ENCODE results near the gene ADAMTS1.
"Not testable (repeated sequence)": the region's sequence is repeated elsewhere in the genome, so short reads cannot be mapped to it uniquely, and the experiment has no call there.

ADAMTS1 gene

DNA sequence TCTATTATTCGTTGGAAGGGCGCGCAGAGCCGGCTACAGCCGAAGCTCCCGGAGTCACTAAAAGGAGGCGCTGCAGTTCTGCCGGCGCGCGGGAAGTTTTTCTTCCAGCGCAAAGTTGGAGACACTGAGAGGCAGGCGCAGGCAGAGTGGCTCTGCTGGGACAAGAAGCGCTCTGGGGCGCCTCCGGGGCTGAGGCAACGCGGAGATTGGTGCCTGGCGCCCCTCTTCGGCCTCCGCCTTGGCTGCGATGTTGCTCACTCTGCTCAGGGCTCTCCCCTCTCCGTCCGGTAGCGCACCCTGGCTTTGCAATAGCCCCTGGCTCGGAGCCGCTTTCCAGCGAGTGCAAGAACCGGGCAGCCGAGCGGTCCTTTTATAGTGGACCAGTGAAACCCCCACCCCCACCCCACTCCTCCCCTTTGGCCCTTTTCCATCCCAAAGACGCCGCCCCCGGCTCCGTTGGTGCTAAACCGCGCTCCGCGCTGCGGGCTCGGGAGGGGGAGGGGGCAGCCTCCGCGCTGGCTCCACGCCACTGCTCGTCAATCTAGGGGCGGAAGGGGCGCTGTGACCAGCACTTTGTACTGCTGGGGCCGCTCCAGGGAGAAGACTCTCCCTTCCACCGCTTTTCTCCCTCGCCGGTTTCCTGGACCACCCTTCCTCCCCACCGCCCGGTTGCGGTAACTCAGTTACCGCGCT lies at the start of gene ADAMTS1:
TSS of gene ADAMTS1 (minus strand) at position 344 of the 693 bp plus-strand sequence. CDS start 455 bp downstream, outside the sequence.
- peak; percentile 80 for DNase-seq (ENCODE audit: low spot score)

DNA sequence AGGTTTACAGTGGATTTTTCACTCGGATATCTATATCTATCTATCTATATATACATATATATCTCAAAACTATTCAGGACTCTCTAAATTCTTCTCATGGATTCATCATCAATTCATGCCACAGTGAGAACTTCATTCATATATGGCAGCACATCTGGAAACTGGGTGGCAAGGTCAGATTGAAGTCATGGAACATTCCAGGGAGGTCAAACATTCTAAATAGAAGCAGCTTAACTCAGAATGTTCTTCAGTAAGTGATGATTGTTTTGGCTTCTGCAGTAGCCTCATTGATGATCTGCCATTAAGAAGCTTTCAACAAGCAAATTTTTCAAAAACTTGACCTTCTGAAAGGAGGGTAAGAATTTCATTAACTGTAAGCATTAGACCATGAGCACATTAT lies 46.9 kb upstream of the ADAMTS1 start:
- no peak for DNase-seq (ENCODE audit: low spot score)

DNA sequence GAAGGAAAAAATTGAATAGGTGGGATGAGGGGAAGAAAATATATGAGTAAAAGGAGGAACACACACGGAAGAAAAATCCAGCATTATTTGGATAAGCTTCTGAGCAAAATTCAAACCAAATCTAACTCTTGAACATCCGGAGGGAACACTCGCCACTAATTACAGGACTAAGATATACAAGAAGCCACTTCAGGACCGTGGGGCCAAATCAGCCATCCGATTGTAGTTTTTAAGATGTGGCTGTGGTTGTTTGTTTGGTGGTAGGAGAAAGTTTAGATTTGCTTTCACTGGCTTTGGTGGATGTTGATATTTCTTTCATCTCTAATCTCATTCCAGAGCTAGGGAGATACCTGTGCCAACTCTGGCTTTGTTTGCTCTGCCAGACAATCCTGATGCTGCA lies 43.7 kb upstream of the ADAMTS1 start:
- DNase-seq (ENCODE audit: low spot score), result no peak

DNA sequence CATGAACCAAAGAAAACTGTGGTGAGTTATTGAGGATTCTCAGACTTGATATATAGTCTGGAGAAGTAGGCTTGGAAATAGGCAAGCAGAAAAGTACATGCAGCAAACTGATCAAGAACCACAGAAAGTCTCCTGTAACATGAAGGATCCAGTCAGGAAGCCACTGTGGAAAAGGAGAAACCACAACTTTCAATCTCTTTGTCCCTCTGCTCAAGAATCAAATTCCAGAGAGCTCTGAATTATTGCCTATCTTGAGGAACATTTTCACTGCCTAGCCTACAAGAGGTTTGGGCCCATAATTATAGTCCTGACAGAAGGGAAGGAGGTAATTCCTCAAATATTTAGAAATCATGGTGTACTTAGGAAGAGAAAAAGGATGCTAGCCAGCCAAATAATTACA lies 43.0 kb upstream of the ADAMTS1 start:
- no peak for DNase-seq (ENCODE audit: low spot score)

DNA sequence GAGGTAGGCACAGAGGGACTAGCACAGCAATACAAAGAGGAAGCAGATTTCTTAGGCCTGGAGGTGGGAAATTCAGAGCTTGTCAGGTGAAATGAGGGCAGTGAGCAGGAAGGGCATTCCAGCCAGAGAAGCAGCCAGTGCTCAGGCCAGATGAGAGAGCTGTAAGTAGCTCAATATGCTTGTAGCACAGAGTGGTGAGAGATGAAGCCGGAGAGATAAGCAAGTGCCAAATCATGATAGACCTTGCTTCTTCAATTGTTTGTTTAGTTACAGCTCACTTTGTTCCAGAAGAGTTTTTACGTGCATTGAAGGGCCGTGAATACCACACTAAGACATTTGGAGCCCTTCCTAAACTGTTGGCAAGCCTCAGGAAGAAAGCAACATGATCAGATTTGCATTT lies 42.0 kb upstream of the ADAMTS1 start:
- DNase-seq (ENCODE audit: low spot score), result no peak

DNA sequence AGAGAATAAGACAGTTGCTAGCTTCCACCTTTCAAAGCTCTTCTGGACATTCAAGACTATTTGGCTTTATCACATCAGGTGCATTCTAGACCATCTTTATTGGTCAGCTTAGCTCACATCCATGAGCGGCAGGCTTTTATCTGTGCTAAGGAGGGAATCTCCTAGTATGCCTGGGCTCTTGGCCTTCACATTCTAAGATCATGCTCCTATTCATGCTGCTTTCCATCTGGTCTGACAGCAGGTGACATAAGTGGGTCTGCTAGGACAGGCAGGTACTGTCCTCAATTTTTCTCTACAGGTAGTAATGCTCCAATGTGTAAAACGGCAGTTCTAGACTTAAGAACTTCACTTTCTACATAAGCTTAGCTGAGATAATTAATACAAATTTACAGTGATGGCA lies 39.2 kb upstream of the ADAMTS1 start:
- no peak for DNase-seq (ENCODE audit: low spot score)

DNA sequence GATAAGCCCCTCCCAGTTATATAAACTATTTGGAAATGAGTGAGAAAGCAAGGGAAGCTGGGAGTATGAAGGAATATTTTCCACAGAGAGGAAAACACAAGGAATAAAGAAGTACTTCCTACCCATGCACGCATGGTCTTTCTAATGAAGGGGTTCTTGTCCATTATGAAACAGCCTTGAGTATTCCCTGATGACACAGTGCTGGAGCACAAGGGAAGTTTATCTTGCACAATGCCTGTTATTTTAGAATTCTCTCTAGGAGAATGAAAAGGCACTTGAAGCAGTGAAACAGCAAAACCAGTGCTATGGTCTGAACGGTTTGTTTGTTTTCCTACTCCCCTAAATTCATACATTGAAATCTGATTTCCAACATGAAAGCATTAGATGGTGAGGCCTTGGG lies 38.6 kb upstream of the ADAMTS1 start:
- DNase-seq (ENCODE audit: low spot score), result no peak

DNA sequence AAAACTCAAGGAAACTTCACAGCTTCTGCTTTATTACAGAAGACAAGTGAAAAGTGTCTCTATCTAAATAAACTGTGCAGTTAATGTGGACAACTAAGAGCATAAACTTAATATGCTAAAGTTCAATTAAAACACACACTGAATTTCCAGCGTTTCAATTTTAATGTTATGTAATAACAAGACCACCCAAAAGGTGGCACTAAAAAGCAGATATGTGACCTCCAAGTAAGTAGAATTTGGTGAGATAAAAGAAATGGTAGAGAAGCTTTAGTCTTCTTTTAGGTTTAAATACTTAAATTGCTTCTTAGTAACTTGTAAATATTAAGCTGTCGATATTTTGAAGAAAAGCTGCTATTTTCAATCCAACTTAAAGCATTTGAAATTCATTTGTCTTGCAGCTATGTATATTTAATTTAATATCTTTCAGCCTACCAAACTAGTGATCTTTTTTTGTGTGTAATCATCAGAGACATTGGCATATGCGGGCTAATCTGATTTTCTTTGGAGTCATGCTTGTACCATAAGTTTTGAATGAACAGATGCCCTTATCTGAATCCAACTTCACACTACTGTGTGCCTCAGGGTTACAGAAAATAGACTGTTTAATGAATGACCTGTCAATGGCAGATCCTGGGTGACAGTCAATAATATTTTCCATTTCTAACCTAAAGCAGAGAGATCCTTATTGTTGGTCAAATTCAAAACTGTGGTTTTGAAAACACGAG lies 36.5 kb upstream of the ADAMTS1 start:
- DNase-seq (ENCODE audit: low spot score), result peak; percentile 22

DNA sequence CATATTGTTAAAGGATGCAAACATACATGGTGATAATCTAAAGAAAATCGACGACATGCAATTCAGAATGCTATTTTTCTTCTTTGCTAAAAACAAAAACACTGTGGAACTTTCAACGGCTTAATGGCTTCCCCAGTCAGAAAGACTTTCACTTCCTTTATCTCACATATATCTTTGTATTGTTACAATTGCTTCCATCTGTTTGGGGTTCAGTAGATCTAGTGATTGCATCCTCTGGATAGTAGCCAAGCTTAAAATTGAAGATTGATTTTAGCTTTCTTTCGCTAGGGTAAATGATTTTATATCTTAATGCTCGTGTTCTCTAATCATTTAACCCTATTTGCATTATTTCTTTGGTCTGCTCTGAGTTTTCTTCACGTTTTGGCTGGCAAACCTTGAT lies 31.8 kb upstream of the ADAMTS1 start:
- no peak for DNase-seq (ENCODE audit: low spot score)

DNA sequence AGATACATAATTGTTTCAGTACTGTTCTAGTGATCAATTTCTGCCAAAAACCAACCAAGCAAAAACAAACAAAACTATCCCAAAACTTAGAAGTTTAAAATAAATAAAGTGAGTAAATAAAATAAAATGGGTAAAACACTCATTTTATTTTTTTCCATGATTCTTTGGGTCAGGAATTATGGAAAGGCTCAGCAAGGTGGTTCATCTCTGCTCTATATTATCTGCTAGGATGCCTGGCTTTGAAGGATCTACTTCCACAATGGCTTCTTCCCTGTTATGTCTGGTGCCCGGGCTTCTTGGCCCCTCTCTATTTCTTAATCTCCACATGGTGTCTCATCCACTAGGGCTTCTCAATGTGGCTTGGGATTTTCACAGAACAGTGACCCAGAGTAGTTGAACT lies 29.1 kb upstream of the ADAMTS1 start:
- no peak for DNase-seq (ENCODE audit: low spot score)

DNA sequence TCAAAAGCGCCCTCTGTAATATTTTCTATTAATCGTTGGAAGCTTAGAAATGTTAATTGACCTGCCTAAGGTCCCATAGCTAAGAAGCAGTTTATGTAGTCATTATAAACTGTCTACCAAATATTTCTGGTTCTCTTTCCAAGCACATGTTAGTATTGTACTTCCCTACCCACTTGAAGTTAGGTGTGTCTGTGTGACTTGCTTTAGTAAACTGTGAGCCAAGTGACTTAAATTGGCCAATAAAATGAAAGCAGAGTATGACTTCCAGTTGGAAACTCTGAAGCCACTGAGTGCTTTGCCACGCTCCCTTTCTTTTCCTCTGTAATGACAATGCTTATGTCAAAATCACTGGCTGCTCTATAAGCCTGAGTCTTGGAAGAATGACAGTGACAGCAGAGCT lies 20.6 kb upstream of the ADAMTS1 start:
- DNase-seq (ENCODE audit: low spot score), result no peak

DNA sequence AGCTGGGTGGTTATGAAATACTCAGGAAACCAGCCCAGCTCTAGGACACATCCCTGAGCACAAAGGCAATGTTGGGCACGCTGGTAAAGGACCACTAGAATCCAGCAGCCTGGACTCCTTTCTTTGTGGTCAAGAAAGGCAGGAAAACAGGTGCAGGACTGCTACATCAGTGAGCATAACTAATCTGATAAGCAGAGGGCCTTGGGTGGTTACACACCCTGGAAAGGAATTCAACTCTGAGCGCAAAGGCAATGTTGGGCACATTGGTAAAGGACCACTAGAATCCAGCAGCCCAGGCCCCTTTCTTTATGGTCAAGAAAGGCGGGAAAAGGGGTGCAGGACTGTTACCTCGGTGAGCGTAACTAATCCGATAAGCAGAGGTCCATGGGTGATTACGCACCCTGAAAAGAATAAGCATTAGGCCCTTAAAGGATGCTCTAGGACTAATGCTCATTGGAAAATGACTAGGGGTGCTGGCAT lies 11.7 kb upstream of the ADAMTS1 start:
- DNase-seq (ENCODE audit: low spot score), result not testable (repeated sequence)

DNA sequence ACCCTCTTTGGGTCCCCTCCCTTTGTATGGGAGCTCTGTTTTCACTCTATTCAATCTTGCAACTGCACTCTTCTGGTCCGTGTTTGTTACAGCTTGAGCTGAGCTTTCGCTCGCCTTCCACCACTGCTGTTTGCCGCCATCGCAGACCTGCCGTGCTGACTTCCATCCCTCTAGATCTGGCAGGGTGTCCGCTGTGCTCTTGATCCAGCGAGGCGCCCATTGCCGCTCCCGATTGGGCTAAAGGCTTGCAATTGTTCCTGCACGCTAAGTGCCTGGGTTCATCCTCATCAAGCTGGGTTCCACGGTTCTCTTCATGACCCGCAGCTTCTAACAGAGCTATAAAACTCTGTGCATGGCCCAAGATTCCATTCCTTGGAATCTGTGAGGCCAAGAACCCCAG lies 9.5 kb upstream of the ADAMTS1 start:
- not testable (repeated sequence) for DNase-seq (ENCODE audit: low spot score)

DNA sequence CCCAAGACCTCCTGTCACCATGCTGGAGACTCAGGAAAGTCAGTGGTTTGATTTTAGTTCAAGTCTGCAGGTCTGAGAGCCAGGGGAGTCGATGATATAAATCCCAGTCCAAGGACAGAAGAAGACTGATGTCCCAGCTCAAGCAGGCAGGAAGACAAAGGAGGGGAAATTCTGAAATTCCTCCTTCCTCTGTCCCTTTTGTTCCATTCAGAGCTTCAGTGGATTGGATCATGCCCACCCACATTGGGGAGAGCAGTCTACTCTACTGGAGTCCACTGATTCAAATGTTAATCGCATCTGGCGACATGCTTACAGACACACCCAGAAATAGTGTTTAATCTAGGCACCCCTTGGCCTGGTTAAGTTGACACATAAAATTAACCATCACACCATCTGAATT lies 7.2 kb upstream of the ADAMTS1 start:
- no peak for DNase-seq (ENCODE audit: low spot score)

DNA sequence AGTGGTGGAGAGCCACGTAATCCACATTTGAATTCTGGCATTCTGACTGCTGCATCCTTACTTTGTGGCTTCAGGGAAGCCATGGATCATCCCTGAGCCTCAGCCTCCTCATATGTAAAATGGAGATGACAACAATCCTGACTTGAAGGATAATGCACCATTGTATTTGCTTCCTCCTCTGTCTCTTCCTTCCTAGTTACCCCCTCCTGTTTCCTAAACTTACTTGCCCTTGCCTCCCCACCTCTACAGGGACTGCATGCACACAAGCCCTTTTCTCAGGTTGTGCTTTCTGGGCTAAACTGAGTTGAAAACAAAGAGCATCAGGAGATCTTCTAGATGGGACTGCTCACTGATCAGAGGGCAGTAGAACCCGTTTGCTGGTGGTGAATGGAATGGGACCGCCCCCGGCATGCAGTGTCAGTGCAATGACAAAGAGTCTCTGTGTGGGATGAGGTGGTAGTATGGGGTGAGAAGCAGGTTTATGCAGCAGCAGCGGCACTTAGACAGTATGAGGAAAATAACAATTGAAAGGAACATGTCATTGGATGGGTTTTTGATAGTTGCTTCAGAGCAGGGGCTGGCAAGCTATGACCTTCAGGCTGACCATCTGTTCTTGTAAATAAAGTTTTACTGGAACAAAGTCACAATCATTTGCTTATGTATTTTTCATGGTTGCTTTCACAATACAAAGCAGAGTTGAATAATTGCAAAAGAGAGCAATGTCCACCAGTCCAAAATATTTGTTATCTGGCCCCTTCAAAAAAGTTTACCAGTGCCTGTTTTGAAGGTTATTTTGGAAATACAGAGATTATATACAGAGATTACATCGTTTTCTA lies 6.1 kb upstream of the ADAMTS1 start:
- no peak for DNase-seq (ENCODE audit: low spot score)

DNA sequence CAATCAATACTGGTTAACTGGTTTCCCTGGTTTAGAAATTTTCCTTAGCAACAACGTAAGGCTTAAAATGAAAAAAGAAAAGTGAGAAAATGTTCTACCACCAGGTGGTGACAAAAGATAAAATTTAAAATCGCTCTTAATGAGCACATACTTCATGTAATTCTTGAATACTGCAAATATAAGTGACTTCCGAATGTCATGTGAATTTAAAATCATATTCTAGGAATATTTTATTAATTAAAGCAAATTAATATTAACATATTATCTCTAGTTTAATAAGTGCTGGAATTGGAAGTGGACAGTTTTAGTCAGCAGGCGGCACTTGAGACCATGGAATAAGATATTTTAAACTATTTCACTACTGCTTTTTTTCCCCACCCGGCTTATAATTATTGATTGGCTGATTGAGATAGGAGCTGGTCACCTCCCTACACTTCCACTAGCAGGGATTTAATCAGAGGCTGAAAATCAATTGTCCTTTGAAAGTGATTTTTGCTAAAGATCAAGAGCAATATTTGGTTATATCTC lies 5.0 kb upstream of the ADAMTS1 start:
- no peak for DNase-seq (ENCODE audit: low spot score)

DNA sequence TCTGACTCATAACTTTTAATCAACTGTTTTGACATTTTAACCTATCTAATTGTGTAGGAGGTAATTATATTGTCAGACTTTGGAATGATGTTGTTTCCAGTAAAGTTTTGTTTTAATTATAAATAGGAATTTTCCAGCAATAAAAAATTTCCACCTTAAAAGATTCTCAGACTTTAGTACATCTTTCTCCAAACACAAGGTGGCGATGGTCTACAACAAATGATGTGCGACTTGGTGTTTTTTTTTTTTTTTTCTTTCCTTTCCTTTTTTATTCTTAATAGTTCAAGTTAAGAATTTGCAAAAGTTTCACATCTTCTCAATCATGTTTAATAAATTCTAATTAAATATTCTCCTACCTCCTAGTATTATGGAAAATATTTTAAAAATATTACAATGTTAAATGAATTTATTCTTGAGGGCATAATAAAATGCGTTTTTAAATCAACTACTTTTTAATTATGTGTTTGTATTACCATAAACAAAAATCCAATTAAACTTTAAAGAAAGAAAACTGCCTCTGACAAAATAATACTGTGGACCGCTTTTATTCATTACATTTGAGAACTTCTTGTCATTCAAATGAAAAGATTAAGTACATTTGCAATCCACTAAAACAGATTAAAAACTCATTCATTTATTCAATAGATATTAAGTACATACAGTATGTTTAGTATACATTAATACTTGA lies 4.4 kb upstream of the ADAMTS1 start:
- DNase-seq (ENCODE audit: low spot score), result no peak

DNA sequence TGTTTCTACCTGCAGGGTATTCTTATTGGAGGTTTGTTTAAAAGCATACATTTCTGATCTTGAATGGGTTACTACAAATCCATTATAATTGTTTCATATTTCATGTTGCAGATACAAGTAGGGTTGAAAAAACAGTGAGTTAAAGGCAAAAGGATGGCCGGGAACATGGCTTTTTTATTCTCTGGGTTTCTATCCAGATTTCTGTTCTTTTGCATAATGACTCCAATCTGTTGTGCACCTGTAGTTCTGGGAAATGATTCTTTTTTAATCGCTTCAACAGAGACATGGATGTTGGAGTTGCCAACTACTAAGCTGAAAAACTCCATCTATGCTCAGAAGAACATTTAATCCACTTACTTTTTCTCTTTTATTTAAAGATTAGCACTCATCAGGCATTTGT lies 2.7 kb upstream of the ADAMTS1 start:
- DNase-seq (ENCODE audit: low spot score), result no peak

DNA sequence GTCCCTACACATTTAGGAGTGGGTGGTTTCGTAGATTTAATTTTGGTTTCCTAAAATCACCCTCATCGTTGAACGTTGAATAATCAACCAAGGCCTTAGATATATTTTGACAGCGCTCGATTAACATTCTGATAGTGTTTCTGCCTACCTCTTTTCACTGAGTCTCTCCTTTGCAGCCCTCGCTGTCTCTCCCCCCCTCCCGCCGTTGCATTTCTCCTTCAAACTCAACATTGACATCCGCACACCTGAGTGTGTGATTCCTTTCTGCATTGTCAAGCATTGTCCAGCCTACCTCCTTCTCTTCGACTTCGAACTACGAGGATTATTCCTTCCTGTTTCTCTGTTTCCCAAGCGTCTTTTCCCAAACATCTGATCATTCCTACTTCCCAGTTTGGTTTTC lies 1.8 kb upstream of the ADAMTS1 start:
- no peak for DNase-seq (ENCODE audit: low spot score)

DNA sequence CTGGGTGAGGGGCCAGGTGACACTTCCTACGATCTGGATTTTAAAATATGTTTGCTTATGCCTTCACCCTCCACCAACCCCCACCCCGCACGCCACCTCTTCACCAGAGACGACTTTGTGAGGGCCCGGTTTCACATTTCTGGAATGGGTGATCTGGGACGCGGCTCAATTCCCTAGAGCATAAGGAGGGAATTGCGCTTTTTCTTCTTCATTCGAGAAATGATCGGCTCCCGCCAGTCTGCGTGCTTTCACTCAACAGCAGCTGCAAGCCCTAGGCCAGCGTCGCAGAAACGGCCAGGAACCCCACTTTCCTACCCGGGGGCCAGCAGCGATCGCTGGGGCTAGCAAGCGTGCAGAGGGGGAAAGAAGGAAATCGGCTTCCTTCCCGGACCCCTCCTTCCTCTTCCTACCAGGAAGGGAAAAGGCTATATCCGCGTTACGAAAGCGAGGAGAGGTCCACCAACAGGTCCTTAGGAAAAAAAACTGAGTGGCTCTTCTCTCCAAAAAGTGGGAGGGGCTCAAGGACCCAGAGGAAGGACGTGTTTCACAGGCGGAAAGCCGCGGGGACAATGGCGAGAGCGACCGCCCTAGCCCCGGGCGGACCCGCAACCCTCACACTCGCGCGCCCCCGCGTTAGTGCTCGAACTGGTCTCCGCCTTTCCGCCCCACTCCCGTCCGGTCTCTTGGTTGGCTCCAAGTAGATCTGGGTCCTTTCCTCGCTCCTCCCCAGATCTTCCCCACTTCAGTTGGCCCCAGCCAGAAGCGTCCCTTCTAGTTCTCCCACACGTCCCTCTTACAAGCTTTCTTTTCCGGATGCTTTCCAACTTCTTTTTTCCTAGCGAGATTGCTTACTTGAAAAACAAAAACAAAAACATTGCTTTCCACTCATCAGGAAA lies 1.1 kb upstream of the ADAMTS1 start:
- DNase-seq (ENCODE audit: low spot score), result peak; percentile 55

DNA sequence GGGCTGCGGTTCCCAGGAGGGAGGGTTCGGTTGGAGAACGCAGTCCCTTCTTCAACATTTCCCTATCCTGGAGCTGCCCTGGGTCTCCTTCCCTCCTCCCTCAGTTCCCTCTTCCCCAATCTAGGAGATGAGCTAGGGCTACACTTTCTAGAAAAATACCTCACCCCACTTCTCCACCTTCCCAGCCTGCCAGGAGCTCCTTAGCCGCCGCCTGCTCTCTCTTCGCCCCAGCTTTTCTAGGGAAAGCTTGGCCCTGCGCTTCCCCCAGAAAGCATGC lies 488 bp upstream of the ADAMTS1 start:
- peak; percentile 27 for DNase-seq (ENCODE audit: low spot score)

All from iPS-NIHi11 (cell line).